ENCODE data around the gene PUSL1.

Gene PUSL1

DNA sequence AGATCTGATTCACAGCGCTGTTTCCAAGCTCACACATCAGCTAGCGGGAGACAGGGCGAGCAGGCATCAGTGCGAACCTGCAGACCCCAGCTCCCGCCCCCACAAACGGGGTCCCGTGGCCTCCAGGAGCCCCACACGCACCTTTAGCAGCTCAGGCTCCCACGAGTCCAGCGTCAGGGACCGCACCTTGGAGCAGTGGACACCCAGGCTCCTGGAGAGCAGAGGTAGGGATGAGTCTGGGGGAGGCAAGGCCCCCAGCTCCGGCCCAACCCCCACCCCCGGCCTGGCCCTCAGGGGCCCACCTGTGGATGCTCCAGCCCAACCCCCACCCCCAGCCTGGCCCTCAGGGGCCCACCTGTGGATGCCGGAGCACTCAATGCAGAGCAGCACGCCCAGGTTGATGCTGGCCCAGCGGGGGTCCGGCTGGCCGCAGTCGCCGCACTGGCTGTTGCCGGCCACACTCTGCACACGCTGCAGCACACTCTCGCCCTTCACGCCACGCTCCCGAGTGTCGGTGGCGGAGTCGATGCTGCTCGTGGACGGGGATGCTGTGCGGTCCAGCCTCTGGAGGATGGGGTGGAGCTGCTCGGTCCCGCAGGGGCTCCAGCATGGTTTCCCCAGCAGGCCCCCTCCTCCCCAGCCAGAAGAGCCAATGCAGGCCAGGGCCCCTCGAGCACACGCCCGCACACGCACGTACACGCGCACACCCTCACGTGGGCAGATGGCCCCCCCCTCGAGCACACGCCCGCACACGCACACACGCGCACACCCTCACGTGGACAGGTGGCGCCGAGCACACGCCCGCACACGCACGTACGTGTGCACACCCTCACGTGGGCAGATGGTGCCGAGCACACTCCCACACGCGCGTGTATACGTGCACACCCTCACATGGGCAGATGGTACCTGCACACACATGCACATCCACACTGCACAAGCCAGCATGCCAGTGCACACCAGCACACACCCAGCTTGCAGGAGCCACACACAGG, 12.0 kb upstream of the PUSL1 start:
- no peak for DNase-seq

- DNase-seq, result no peak
Observed at GRCh38 chr1:1297802-1298424, 10.5 kb upstream of the PUSL1 start.

- no peak for DNase-seq
Observed at GRCh38 chr1:1298861-1299685, 9.3 kb upstream of the PUSL1 start.

- DNase-seq, result no peak
Observed at GRCh38 chr1:1299686-1300351, 8.6 kb upstream of the PUSL1 start.

GRCh38 chr1:1300352-1300739, 8.1 kb upstream of the PUSL1 start:
- no peak for DNase-seq

DNA sequence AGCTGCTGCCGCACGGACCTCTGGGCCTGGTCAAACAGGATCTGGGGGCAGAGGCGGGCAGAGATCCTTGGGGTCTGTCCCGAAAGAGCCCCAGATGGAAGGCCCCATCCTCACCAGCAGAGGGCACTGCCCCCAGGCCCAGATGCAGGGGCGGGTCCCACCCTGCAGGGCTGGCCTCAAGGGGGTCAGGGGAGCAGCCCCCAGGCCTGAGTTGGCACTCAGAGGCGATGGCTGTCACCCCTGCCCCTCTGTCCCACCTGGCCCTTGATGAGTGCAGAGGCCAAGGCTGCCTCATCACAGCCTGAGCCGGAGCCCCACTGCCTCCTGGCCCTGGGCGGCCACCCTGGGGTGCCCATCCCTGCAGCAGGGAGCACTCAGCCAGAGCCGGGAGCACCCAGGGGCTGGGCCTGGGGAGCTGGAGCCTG, 6.4 kb upstream of the PUSL1 start:
- DNase-seq, result no peak

DNA sequence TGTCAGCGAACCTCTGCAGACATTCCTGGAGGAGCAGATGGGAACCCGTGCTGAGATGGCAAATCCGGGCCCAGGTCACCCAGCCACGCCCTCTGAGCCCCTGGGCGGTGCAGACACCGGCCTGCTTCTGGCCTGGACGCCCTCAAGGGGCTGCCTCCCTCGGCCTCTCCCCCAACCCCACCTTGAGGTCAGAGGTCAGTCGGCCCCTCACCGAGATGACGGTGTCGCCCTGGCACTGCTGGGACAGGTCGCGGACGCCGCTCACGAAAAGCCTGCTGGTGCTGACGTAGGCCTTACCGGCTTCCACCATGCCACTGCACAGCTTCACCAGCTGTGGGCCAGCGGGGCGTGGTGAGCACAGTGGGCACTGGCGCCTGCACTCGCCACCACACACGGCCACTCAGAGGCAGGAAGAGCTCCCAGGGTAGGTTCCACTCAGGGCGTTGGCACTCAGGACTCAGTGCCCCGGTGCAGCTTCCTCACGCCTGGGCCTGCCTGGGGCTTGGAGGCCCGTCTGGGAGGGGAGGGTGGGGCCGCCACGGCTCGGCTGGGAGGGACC, 5.4 kb upstream of the PUSL1 start:
- no peak for DNase-seq

- no peak for DNase-seq
Observed at GRCh38 chr1:1303736-1304135, 4.7 kb upstream of the PUSL1 start.

DNA sequence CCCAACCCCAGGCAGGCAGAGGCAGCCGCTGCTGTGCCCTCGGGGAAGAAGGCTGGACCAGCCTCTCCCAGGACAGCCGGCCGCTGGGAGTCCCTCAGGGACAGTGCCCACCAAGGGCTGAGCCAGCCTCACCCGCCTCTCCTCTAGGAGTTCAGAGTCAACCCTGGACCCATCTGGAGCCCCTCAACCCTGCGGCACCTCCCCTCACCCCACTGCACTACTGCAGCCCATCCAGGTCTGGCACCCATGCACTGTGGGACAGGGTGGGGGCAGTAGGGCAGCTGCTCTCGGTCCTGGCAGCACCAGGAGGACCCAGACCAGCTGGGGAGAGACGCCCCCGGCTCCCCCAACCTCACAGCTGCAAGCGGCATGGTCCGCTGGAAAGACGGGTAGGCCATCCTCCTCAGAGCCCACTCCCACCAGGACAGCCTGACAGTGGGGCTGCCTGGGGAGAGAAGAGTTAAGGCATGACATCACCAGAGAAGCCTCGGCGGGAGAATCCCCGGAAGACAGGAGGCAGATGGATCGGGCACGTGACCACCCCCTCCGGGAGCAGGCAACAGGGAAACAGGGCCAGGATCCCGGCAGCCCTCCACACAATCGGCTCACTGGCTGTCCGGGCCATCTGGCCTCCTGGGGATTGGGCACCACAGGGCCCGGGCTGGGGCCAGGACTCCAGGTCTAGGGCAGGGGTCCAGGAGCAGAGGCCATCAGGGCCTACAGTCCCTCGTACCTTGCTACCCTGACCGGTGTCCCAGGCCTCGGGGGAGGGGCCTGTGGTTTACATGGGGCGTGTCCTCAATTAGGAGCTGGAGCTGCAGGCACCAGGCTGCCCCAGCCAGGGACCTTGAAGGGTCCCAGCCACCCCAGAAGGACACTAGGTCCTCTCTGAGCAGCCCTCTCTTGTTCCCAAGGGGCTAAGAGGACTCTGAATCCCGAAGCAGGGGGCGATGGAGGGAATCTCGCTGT, 3.8 kb upstream of the PUSL1 start:
- no peak for DNase-seq

GRCh38 chr1:1305300-1306069, 2.9 kb upstream of the PUSL1 start:
- peak; percentile 51 for DNase-seq

DNA sequence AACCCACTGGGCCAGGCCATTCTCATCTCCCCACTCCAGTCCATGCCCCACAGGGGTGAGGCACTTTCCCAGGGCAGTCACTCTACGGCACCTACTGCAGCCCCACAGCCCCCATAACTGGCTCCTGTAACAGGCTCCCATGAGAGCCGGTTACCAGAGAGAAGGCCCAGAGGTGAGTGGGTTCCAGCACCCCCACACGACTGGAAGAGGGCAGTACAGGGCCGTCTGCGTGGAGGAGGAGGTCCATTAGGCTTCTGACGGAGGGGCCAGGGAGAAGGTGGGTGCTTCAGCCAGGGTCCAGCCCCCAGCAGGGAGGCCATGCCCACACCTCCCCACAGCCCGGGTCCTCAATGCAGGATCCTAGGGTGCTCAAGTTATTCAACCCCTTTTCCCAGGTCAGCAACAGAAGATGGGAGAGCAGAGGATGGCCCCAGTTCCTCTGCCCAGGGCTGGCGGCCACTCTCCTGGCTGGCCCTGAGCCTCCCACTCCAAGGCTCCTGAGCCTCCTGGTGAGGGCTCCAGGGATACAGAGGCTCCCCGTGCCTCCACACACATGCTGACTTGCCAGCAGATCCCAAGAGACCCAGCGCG, 2.2 kb upstream of the PUSL1 start:
- DNase-seq, result no peak

GRCh38 chr1:1306661-1307260, 1.6 kb upstream of the PUSL1 start:
- no peak for DNase-seq

GRCh38 chr1:1307261-1307922, 1.0 kb upstream of the PUSL1 start:
- no peak for DNase-seq

DNA sequence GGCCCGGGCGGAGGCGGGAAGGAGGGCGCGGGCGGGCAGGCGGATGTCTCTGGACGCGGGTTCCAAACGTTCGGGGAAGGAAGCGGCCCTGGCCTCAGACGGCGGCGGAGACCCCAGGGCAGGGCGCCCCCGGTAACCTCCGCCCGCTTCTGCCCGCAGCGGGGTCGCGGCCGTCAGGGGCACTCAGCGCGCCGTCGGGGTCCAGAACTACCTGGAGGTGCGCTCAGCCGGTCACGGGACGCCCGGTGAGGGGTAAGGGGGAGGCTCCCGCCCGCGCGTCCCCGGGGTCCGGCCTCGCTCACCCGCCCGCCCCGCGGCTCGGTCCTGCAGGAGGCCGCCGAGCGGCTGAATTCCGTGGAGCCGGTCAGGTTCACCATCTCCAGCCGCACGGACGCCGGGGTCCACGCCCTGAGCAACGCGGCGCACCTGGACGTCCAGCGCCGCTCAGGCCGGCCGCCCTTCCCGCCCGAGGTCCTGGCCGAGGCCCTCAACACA, 406 bp downstream of the PUSL1 start:
- no peak for DNase-seq

DNA sequence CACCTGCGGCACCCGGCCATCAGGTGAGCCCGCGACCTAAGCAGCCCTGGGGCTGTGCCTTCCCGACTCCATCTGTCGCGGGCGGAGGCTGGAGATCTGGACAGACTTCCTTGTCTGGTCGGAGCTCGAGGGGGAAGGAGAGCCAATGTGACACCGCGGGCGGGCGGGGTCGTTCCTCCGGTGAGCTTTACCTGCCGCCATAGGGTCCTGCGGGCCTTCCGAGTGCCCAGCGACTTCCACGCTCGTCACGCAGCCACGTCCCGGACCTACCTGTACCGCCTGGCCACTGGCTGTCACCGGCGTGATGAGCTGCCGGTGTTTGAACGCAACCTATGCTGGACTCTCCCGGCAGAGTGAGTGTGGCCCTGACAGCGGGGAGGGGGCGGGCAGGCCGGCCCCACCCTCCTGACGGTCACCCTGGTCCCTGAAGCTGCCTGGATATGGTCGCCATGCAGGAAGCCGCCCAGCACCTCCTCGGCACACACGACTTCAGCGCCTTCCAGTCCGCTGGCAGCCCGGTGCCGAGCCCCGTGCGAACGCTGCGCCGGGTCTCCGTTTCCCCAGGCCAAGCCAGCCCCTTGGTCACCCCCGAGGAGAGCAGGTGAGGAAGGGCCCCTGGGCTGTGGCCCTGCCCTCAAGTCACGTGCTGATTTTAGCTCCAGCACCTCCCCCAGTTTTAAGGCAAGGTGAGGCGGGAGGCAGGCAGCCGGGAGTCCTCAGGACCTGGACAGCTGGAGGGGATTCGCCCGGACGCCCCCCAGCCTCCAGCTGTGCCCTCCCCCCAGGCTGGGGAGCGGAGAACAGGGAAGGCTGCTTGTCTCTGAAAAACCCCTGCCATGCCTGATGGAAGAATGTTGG, 1.1 kb downstream of the PUSL1 start:
- DNase-seq, result peak; percentile 18

DNA sequence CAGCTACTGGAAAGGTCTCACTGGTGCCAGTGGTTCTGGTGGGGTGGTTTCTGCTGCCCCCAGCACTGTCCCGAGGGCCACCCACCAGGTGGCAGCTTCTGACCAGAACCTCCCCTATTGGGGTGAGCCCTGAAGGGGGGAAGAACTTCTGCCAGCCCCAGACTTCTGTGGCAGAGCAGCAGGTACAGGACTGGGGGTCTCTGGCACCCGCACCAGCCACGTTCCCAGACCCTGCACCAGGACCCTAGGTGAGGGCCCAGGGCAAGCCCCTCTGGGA, 1.6 kb downstream of the PUSL1 start:
- no peak for DNase-seq

DNA sequence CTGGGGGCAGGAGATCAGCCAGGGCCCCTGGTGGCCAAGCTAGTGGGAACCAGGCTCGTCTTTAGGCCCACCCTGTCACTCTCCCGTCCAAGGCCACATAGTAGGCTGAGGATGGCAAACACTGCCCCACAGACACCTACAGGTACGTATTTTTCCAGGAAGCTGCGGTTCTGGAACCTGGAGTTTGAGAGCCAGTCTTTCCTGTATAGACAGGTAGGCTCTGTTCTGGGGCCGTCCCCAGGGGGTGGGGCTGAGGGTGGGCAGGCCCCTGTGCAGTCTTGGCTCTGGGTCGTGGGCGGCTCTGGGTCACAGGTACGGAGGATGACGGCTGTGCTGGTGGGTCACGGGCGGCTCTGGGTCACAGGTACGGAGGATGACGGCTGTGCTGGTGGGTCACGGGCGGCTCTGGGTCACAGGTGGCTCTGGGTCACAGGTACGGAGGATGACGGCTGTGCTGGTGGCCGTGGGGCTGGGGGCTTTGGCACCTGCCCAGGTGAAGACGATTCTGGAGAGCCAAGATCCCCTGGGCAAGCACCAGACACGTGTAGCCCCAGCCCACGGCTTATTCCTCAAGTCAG, 2.2 kb downstream of the PUSL1 start:
- no peak for DNase-seq
